Esophagus (tissue), 2 donors: ENCODE measurements around the gene ZC3H7A. TPM values are rescaled to one million over a fixed set of nuclear protein-coding genes. Genes with fewer than 3 reads are reported as not detected.

Source experiments
- polyA plus RNA-seq, 2 donors: library from polyadenylated mRNA; stranded (reverse); fragments of 200-250 nt; gene quantifications; one replicate each; pipeline ENCODE4 v1.2.3, GENCODE V29; 2013
- donor health status: healthy with polysubstance abuse.
- donor health status: Bipolar disorder and iron deficiency.

ZC3H7A gene
- polyA plus RNA-seq, 2 donors: 11.0 to 14.0 TPM

Other genes with a start within 250 kb of the ZC3H7A start
- 10 to 100 TPM; 10.9 to 28.7 TPM for gene LITAF, start 210.3 kb downstream of the ZC3H7A start, polyA plus RNA-seq
- gene SNN, start 128.8 kb downstream of the ZC3H7A start, polyA plus RNA-seq: 10 to 100 TPM in 1 of 2 donors, 1 to 10 TPM in 1; 8.7 to 11.7 TPM
- 10 to 100 TPM; 21.8 to 24.5 TPM for gene TXNDC11, start 54.4 kb downstream of the ZC3H7A start, polyA plus RNA-seq
- 10 to 100 TPM; 28.8 to 70.5 TPM for gene RSL1D1, start 54.3 kb upstream of the ZC3H7A start, polyA plus RNA-seq
- gene GSPT1, start 118.7 kb upstream of the ZC3H7A start, polyA plus RNA-seq: 10 to 100 TPM; 20.6 to 58.9 TPM
- gene NPIPB2, start 144.8 kb upstream of the ZC3H7A start, polyA plus RNA-seq: 1 to 10 TPM; 3.0 to 9.1 TPM
- gene TNFRSF17, start 168.0 kb upstream of the ZC3H7A start, polyA plus RNA-seq: under 1 TPM; 0.08 to 0.12 TPM
- gene SNX29, start 179.5 kb upstream of the ZC3H7A start, polyA plus RNA-seq: 1 to 10 TPM; 3.4 to 6.3 TPM